ENCODE results near the gene FADS3.

DNA sequence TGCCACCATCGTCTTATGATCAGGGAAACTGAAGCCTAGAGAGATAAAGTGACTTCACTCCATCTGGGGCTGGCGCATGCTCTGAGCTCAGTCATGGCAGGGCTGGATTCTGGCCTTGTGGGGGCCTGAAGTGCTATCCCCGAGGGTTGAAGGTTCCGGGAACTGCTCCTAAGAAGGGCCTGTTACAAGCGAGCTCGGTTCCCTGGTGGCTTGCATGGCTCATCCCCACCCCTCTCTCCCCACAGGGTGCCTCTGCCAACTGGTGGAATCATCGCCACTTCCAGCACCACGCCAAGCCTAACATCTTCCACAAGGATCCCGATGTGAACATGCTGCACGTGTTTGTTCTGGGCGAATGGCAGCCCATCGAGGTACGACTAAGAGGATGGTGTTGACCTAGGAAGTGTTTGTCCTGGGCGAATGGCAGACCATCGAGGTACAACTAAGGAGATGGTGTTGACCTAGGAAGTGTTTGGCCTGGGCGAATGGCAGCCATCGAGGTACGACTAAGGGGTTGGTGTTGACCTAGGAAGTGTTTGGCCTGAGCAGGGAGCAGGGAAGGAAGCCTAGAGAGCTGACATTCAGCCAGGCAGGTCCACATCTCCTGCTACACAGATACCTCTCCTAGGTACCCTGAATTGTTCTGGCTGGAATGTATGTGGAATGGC lies 43.3 kb downstream of the FADS3 start:
- TF ChIP-seq MAZ (IDR thresholded peaks at IDR 0.05; ENCODE audit: borderline replicate concordance, low read depth, low read length) (no peak), MAFK (IDR thresholded peaks at IDR 0.05; ENCODE audit: low read depth, low read length) (no peak)
- TF ChIP-seq, protein P1, sequence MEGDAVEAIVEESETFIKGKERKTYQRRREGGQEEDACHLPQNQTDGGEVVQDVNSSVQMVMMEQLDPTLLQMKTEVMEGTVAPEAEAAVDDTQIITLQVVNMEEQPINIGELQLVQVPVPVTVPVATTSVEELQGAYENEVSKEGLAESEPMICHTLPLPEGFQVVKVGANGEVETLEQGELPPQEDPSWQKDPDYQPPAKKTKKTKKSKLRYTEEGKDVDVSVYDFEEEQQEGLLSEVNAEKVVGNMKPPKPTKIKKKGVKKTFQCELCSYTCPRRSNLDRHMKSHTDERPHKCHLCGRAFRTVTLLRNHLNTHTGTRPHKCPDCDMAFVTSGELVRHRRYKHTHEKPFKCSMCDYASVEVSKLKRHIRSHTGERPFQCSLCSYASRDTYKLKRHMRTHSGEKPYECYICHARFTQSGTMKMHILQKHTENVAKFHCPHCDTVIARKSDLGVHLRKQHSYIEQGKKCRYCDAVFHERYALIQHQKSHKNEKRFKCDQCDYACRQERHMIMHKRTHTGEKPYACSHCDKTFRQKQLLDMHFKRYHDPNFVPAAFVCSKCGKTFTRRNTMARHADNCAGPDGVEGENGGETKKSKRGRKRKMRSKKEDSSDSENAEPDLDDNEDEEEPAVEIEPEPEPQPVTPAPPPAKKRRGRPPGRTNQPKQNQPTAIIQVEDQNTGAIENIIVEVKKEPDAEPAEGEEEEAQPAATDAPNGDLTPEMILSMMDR (conservative IDR thresholded peaks at IDR 0.05; ENCODE audit: low read depth, low read length): no peak
